Gastroesophageal sphincter (tissue), 3 donors: ENCODE results near the gene ABCC9.

Experiments
- CTCF ChIP-seq, 4 experiments: fragments of 200-600 bp in 2 of 4; fragments of 450-650 bp in 2 of 4; sonication (generic) in 1 of 4; IDR thresholded peaks; one replicate each; pipeline ENCODE4 v1.5.1; 2017 to 2019; ENCODE audit warnings: antibody characterized with exemption in 4 of 4, mild to moderate bottlenecking in 2 of 4, moderate library complexity in 2 of 4
- POLR2AphosphoS5 ChIP-seq: sonication (generic); formaldehyde crosslinking; IDR thresholded peaks from one replicate; pipeline ENCODE4 v1.6.1; 2017; ENCODE audit warnings: antibody characterized with exemption

GRCh38 chr12:21987755-21988154 lies 46.5 kb upstream of the ABCC9 start:
- TF ChIP-seq CTCF (IDR thresholded peaks at IDR 0.05) (no peak), POLR2AphosphoS5 (no peak)
